HepG2 (cell line): ENCODE measurements around the gene RPS25. TPM values are rescaled to one million over a fixed set of nuclear protein-coding genes. Genes with fewer than 3 reads are reported as not detected.

Experiments
- ATAC-seq: fragments of 200-7000 bp; cut with Tn5 transposase; 3 replicates; pipeline ENCODE4 v1.9.1; 2020; ENCODE audit warnings: mild to moderate bottlenecking, moderate library complexity
- BruUV-seq: library from RNA; stranded (reverse); fragments of 400-500 nt; replicated peaks from 2 replicates; lab custom pipeline; 2021; lab: Mats Ljungman, UMichigan
- CTCF ChIA-PET: fragments of 300-600 bp; formaldehyde crosslinking; extraction: SDS; loops from one replicate; lab custom pipeline; 2021; ENCODE audit warnings: low total read pairs, inconsistent platforms, low intra/inter-chr PET ratio; lab: Yijun Ruan, JAX
- POLR2A ChIA-PET: fragments of 350-600 bp; sonication (Branson Sonifier 250); formaldehyde crosslinking; loops from one replicate; lab custom pipeline; 2020; ENCODE audit warnings: antibody characterized with exemption, inconsistent platforms; lab: Yijun Ruan, JAX
- DNase-seq: peaks from one replicate; pipeline ENCODE4 v3.0.0-alpha.2; 2015; ENCODE audit warnings: low spot score
- FAIRE-seq: peaks from 3 replicates; lab custom pipeline; 2011; peaks lifted over from hg19 to GRCh38; lab: Jason Lieb, UNC
- H2AFZ ChIP-seq: one replicate; pipeline ENCODE4 v1.6.1; 2011; ENCODE audit warnings: low read length, inconsistent platforms
- H3K27ac ChIP-seq: fragments of 300-600 bp; 3 replicates; pipeline ENCODE4 v1.8.0; 2011; ENCODE audit warnings: mixed run types, mild to moderate bottlenecking, mixed read lengths, low read length, inconsistent platforms; ENCODE audit not compliant: insufficient read depth; ENCODE audit errors: extremely low read length
- H3K27me3 ChIP-seq, 2 experiments: fragments of 200-600 bp in 1 of 2; 2 replicates in 1 of 2; 3 replicates in 1 of 2; pipeline versions ENCODE4 v1.6.0 to v1.8.0; 2011; ENCODE audit warnings: low read length in 2 of 2, mild to moderate bottlenecking in 2 of 2, moderate library complexity in 2 of 2, inconsistent platforms in 1 of 2; ENCODE audit not compliant: insufficient read depth in 2 of 2, control insufficient read depth in 1 of 2
- H3K36me3 ChIP-seq, 2 experiments: fragments of 200-600 bp in 1 of 2; replicated peaks in 1 of 2; 2 replicates in 1 of 2; 3 replicates in 1 of 2; pipeline versions ENCODE4 v1.5.1 to v1.8.0; 2011; ENCODE audit warnings: low read length in 2 of 2, inconsistent platforms in 1 of 2; ENCODE audit not compliant: insufficient read depth in 2 of 2, control insufficient read depth in 1 of 2
- H3K4me1 ChIP-seq: 2 replicates; pipeline ENCODE4 v1.5.1; 2012; ENCODE audit warnings: low read length, inconsistent platforms; ENCODE audit not compliant: insufficient read depth
- H3K4me2 ChIP-seq: 2 replicates; pipeline ENCODE4 v1.6.0; 2011; ENCODE audit warnings: low read depth, low read length, inconsistent platforms
- H3K4me3 ChIP-seq, 3 experiments: fragments of 200-600 bp in 1 of 3; sonication (generic), shearing (Covaris generic) in 1 of 3; replicated peaks in 1 of 3; 2 replicates each; pipeline ENCODE4 v1.5.1; 2011 to 2016; ENCODE audit warnings: low read length in 3 of 3, inconsistent platforms in 2 of 3, low read depth in 2 of 3, mild to moderate bottlenecking in 2 of 3, control low read depth in 1 of 3, mixed read lengths in 1 of 3; ENCODE audit not compliant: insufficient read depth in 1 of 3
- H3K79me2 ChIP-seq: one replicate; pipeline ENCODE4 v1.6.1; 2011; ENCODE audit warnings: low read length, inconsistent platforms; ENCODE audit not compliant: insufficient read depth
- H3K9ac ChIP-seq: 2 replicates; pipeline ENCODE4 v1.6.0; 2011; ENCODE audit warnings: mild to moderate bottlenecking, low read depth, low read length, inconsistent platforms; ENCODE audit not compliant: insufficient read depth
- H3K9me3 ChIP-seq: 2 replicates; pipeline ENCODE4 v1.5.1; 2012; ENCODE audit warnings: mild to moderate bottlenecking, low read length
- H4K20me1 ChIP-seq: 2 replicates; pipeline ENCODE4 v1.6.0; 2011; ENCODE audit warnings: inconsistent platforms, mild to moderate bottlenecking, low read length, moderate library complexity; ENCODE audit not compliant: insufficient read depth
- TBX2 ChIP-seq: sonication (generic); formaldehyde crosslinking; IDR thresholded peaks from 2 replicates; pipeline ENCODE4 v1.5.0; 2020; ENCODE audit warnings: missing genetic modification reagents, mild to moderate bottlenecking, borderline replicate concordance
- XRCC5 ChIP-seq: fragments of 200-400 bp; formaldehyde crosslinking; optimal IDR thresholded peaks from 2 replicates; pipeline ENCODE3; 2017; ENCODE audit warnings: mild to moderate bottlenecking, low read length
- ZFP37 ChIP-seq: sonication (generic); formaldehyde crosslinking; IDR thresholded peaks from 2 replicates; pipeline ENCODE4 v1.4.0; 2020; ENCODE audit warnings: missing genetic modification reagents, borderline replicate concordance
- ZNF230 ChIP-seq: sonication (generic); formaldehyde crosslinking; IDR thresholded peaks from 2 replicates; pipeline ENCODE4 v1.4.0; 2020; ENCODE audit warnings: mild to moderate bottlenecking, missing genetic modification reagents
- ZNF619 ChIP-seq: sonication (generic); formaldehyde crosslinking; IDR thresholded peaks from 2 replicates; pipeline ENCODE4 v1.4.0; 2020; ENCODE audit warnings: mild to moderate bottlenecking, missing genetic modification reagents
- WGBS: methylation state at CpG from one replicate; pipeline ENCODE4 v1.1.6; 2017; ENCODE audit warnings: low lambda C conversion rate; 5-methylcytosine and 5-hydroxymethylcytosine counted together
- in situ Hi-C: cut with HindIII; loops from 2 replicates; pipeline ENCODE4 v1.10.0; 2017; ENCODE audit warnings: low pct_unique_long_range_greater_than_20kb; ENCODE audit not compliant: extremely low pct_ligation_motif_present
- intact Hi-C: fragments of 100-400 bp; cut with micrococcal nuclease; formaldehyde crosslinking; loops from one replicate; pipeline ENCODE4 v1.10.0; 2022; ENCODE audit not compliant: unreplicated experiment
- polyA plus RNA-seq, 8 experiments: library from polyadenylated mRNA; depleted of rRNA in 3 of 8; stranded (reverse) in 7 of 8; unstranded in 1 of 8; fragments of >200 nt; fragmentation: Illumina TruSeq in 4 of 8; extraction: Trizol in 4 of 8; gene quantifications; 2 replicates each; pipeline versions ENCODE4 v1.2.1 to v1.2.3, GENCODE V29; 2011 to 2016; ENCODE audit warnings: low read depth in 4 of 8, missing spikeins in 1 of 8, mixed read lengths in 1 of 8; ENCODE audit not compliant: insufficient read depth in 1 of 8
- total RNA-seq, 5 experiments: library from RNA; depleted of rRNA; stranded (reverse); fragments of >200 nt; fragmentation: Illumina TruSeq; extraction: Trizol; gene quantifications; 2 replicates each; pipeline ENCODE4 v1.2.3, GENCODE V29; 2016; ENCODE audit warnings: low read depth in 1 of 5
- TF ChIP-seq, protein P1 (sequence below): IDR thresholded peaks from 2 replicates; pipeline ENCODE4 v1.4.0; 2020; ENCODE audit warnings: mild to moderate bottlenecking, missing genetic modification reagents
- TF ChIP-seq, protein P2 (sequence below), 2 experiments: IDR thresholded peaks; 2 replicates each; pipeline ENCODE4 v1.6.1; 2011 to 2012; ENCODE audit warnings: low read length in 2 of 2, borderline replicate concordance in 1 of 2, low read depth in 1 of 2, mild to moderate bottlenecking in 1 of 2, moderate library complexity in 1 of 2
- TF ChIP-seq, protein P3 (sequence below): sonication (generic); formaldehyde crosslinking; IDR thresholded peaks from 2 replicates; pipeline ENCODE4 v1.5.1; 2020; ENCODE audit warnings: missing genetic modification reagents, mild to moderate bottlenecking, borderline replicate concordance
- TF ChIP-seq, protein P4 (sequence below): sonication (generic); formaldehyde crosslinking; IDR thresholded peaks from 2 replicates; pipeline ENCODE4 v1.4.0; 2020; ENCODE audit warnings: missing genetic modification reagents

RPS25 gene
- total and polyA plus RNA-seq, 2 of the 13 experiments (the other 11 are each of a cell fraction or from before 2014, with no cell fraction given) = 839 to 1,415 TPM

DNA sequence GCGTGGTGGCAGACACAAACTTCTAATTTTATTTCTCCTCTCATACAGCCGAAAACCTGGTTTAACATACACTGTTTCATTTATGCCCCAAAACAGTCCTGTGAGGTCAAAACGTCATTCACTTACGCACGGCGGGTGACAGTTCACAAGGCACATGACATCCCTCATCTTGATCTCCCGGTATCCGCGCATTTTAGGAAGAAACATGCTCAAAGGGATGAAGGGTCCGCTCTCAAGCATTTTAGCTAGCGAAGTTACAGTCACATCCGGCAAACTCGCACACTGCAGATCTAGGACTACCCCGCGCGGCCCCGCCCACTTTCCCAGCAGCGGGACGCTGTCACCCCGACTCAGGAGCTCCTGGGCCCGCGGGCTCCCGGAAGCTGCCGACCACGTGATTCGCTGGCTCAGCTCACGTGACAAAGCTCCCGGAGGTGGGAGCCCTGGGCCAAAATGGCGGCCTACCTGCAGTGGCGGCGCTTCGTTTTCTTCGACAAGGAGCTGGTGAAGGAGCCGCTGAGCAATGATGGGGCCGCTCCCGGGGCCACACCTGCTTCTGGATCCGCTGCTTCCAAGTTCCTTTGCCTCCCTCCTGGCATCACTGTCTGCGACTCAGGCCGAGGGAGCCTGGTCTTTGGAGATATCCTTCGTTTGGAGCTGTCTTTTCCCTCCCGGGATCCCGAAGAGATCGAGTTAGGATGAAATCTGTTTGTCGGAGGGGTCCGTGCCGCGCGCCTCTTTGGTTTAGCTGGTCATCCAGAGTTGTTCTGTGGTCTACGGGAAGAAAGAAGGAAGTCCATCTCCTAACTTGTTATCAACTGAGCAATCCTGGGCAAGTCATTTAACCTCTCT, 49.5 kb upstream of the RPS25 start, which contains the start of gene VPS11:
Gene VPS11, plus strand, starts transcription at position 448 of the 852 bp plus-strand sequence. Its CDS starts 6 bp downstream, at position 454.
- BruUV-seq = no TSS peak
- TF ChIP-seq, protein P1, sequence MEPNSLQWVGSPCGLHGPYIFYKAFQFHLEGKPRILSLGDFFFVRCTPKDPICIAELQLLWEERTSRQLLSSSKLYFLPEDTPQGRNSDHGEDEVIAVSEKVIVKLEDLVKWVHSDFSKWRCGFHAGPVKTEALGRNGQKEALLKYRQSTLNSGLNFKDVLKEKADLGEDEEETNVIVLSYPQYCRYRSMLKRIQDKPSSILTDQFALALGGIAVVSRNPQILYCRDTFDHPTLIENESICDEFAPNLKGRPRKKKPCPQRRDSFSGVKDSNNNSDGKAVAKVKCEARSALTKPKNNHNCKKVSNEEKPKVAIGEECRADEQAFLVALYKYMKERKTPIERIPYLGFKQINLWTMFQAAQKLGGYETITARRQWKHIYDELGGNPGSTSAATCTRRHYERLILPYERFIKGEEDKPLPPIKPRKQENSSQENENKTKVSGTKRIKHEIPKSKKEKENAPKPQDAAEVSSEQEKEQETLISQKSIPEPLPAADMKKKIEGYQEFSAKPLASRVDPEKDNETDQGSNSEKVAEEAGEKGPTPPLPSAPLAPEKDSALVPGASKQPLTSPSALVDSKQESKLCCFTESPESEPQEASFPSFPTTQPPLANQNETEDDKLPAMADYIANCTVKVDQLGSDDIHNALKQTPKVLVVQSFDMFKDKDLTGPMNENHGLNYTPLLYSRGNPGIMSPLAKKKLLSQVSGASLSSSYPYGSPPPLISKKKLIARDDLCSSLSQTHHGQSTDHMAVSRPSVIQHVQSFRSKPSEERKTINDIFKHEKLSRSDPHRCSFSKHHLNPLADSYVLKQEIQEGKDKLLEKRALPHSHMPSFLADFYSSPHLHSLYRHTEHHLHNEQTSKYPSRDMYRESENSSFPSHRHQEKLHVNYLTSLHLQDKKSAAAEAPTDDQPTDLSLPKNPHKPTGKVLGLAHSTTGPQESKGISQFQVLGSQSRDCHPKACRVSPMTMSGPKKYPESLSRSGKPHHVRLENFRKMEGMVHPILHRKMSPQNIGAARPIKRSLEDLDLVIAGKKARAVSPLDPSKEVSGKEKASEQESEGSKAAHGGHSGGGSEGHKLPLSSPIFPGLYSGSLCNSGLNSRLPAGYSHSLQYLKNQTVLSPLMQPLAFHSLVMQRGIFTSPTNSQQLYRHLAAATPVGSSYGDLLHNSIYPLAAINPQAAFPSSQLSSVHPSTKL (CRISPR knock-in tag) = peak; percentile 49; the same call in 1 of the 2 replicates
- TF ChIP-seq XRCC5 = peak; percentile 76
- TF ChIP-seq ZFP37 (CRISPR knock-in tag) = no peak
- TF ChIP-seq ZNF230 (CRISPR knock-in tag) = 0 out of 2 replicates have a peak, but pooled peaks have one; percentile 24
- TF ChIP-seq TBX2 = peak; percentile 46; the same call in 1 of the 2 replicates
- TF ChIP-seq ZNF619 (CRISPR knock-in tag) = peak; percentile 79; the same call in 1 of the 2 replicates
- TF ChIP-seq, protein P2, sequence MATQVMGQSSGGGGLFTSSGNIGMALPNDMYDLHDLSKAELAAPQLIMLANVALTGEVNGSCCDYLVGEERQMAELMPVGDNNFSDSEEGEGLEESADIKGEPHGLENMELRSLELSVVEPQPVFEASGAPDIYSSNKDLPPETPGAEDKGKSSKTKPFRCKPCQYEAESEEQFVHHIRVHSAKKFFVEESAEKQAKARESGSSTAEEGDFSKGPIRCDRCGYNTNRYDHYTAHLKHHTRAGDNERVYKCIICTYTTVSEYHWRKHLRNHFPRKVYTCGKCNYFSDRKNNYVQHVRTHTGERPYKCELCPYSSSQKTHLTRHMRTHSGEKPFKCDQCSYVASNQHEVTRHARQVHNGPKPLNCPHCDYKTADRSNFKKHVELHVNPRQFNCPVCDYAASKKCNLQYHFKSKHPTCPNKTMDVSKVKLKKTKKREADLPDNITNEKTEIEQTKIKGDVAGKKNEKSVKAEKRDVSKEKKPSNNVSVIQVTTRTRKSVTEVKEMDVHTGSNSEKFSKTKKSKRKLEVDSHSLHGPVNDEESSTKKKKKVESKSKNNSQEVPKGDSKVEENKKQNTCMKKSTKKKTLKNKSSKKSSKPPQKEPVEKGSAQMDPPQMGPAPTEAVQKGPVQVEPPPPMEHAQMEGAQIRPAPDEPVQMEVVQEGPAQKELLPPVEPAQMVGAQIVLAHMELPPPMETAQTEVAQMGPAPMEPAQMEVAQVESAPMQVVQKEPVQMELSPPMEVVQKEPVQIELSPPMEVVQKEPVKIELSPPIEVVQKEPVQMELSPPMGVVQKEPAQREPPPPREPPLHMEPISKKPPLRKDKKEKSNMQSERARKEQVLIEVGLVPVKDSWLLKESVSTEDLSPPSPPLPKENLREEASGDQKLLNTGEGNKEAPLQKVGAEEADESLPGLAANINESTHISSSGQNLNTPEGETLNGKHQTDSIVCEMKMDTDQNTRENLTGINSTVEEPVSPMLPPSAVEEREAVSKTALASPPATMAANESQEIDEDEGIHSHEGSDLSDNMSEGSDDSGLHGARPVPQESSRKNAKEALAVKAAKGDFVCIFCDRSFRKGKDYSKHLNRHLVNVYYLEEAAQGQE (IDR thresholded peaks at IDR 0.05; ENCODE audit: borderline replicate concordance in 1 of 2, low read depth in 1 of 2, low read length in 2 of 2) = 0 out of 4 replicates have a peak, but pooled peaks of 1 of the 2 experiments have one; percentile 47
- TF ChIP-seq, protein P3, sequence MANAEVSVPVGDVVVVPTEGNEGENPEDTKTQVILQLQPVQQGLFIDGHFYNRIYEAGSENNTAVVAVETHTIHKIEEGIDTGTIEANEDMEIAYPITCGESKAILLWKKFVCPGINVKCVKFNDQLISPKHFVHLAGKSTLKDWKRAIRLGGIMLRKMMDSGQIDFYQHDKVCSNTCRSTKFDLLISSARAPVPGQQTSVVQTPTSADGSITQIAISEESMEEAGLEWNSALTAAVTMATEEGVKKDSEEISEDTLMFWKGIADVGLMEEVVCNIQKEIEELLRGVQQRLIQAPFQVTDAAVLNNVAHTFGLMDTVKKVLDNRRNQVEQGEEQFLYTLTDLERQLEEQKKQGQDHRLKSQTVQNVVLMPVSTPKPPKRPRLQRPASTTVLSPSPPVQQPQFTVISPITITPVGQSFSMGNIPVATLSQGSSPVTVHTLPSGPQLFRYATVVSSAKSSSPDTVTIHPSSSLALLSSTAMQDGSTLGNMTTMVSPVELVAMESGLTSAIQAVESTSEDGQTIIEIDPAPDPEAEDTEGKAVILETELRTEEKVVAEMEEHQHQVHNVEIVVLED (CRISPR knock-in tag) = peak; percentile 71; the same call in 1 of the 2 replicates
- TF ChIP-seq, protein P4, sequence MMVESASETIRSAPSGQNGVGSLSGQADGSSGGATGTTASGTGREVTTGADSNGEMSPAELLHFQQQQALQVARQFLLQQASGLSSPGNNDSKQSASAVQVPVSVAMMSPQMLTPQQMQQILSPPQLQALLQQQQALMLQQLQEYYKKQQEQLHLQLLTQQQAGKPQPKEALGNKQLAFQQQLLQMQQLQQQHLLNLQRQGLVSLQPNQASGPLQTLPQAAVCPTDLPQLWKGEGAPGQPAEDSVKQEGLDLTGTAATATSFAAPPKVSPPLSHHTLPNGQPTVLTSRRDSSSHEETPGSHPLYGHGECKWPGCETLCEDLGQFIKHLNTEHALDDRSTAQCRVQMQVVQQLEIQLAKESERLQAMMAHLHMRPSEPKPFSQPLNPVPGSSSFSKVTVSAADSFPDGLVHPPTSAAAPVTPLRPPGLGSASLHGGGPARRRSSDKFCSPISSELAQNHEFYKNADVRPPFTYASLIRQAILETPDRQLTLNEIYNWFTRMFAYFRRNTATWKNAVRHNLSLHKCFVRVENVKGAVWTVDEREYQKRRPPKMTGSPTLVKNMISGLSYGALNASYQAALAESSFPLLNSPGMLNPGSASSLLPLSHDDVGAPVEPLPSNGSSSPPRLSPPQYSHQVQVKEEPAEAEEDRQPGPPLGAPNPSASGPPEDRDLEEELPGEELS = 0 out of 2 replicates have a peak, but pooled peaks have one; percentile 14

More for the DNA sequence above, 49.5 kb upstream of the RPS25 start, which contains the start of gene VPS11:
- WGBS = 1% methylated on average over 41 of the region's 49 CpGs
- peak within 1 kb of the TSS; percentile 97 to 98 (median 97) for H3K4me3 ChIP-seq
- H3K79me2 ChIP-seq = peaks cover 16% of the 10 kb centered on the region
- FAIRE-seq (peak; percentile 82), ATAC-seq (peak; percentile 98), DNase-seq (peak; percentile 92)
- peak within 1 kb of the TSS; percentile 98 for H3K4me2 ChIP-seq
- peak within 1 kb of the TSS; percentile 95 for H3K9ac ChIP-seq
- no peaks in the 10 kb centered on the region; a peak in 1 of 5 replicates for H3K27me3 ChIP-seq
- peaks cover 9 to 26% of the 10 kb centered on the region in 2 experiments; a peak in 4 of 5 replicates for H3K36me3 ChIP-seq
- H4K20me1 ChIP-seq = no peaks in the 10 kb centered on the region
- intact Hi-C loops = loop anchor here (1.0 kb wide), 1 partner anchor 10 kb away; the partner anchor contains the start of gene HYOU1
- ChIA-PET CTCF (interaction anchor here (0.7 kb wide), 1 partner anchor 28 kb away, joined by 3 read pairs; a partner anchor contains a TSS), POLR2A (interaction anchor here (0.6 to 3.4 kb wide), 31 partner anchors 10 to 855 kb away, joined by 3 to 90 read pairs (median 6); partner anchors contain the start of genes C2CD2L, CBL, DDX6 and DPAGT1)
- in situ Hi-C loops = no loop called here
- peak within 1 kb of the TSS; percentile 92 for H2AFZ ChIP-seq
- no peaks in the 10 kb centered on the region for H3K9me3 ChIP-seq
- peak within 1 kb of the TSS; percentile 83 for H3K27ac ChIP-seq
- peaks cover 25% of the 10 kb centered on the region for H3K4me1 ChIP-seq
